HepG2 (cell line): Measurements from ENCODE around the gene HOXD4. TPM values are rescaled to one million over a fixed set of nuclear protein-coding genes. Genes with fewer than 3 reads are reported as not detected.

Source experiments
- ATAC-seq: fragments of 200-7000 bp; cut with Tn5 transposase; 3 replicates; pipeline ENCODE4 v1.9.1; 2020; ENCODE audit warnings: mild to moderate bottlenecking, moderate library complexity
- BruUV-seq: library from RNA; stranded (reverse); fragments of 400-500 nt; replicated peaks from 2 replicates; lab custom pipeline; 2021; lab: Mats Ljungman, UMichigan
- CTCF ChIA-PET: fragments of 300-600 bp; formaldehyde crosslinking; extraction: SDS; loops from one replicate; lab custom pipeline; 2021; ENCODE audit warnings: low total read pairs, inconsistent platforms, low intra/inter-chr PET ratio; lab: Yijun Ruan, JAX
- POLR2A ChIA-PET: fragments of 350-600 bp; sonication (Branson Sonifier 250); formaldehyde crosslinking; loops from one replicate; lab custom pipeline; 2020; ENCODE audit warnings: antibody characterized with exemption, inconsistent platforms; lab: Yijun Ruan, JAX
- DNase-seq: peaks from one replicate; pipeline ENCODE4 v3.0.0-alpha.2; 2015; ENCODE audit warnings: low spot score
- FAIRE-seq: peaks from 3 replicates; lab custom pipeline; 2011; peaks lifted over from hg19 to GRCh38; lab: Jason Lieb, UNC
- H2AFZ ChIP-seq: one replicate; pipeline ENCODE4 v1.6.1; 2011; ENCODE audit warnings: low read length, inconsistent platforms
- H3K27ac ChIP-seq: fragments of 300-600 bp; 3 replicates; pipeline ENCODE4 v1.8.0; 2011; ENCODE audit warnings: mixed run types, mild to moderate bottlenecking, mixed read lengths, low read length, inconsistent platforms; ENCODE audit not compliant: insufficient read depth; ENCODE audit errors: extremely low read length
- H3K27me3 ChIP-seq, 2 experiments: fragments of 200-600 bp in 1 of 2; 2 replicates in 1 of 2; 3 replicates in 1 of 2; pipeline versions ENCODE4 v1.6.0 to v1.8.0; 2011; ENCODE audit warnings: low read length in 2 of 2, mild to moderate bottlenecking in 2 of 2, moderate library complexity in 2 of 2, inconsistent platforms in 1 of 2; ENCODE audit not compliant: insufficient read depth in 2 of 2, control insufficient read depth in 1 of 2
- H3K36me3 ChIP-seq, 2 experiments: fragments of 200-600 bp in 1 of 2; replicated peaks in 1 of 2; 2 replicates in 1 of 2; 3 replicates in 1 of 2; pipeline versions ENCODE4 v1.5.1 to v1.8.0; 2011; ENCODE audit warnings: low read length in 2 of 2, inconsistent platforms in 1 of 2; ENCODE audit not compliant: insufficient read depth in 2 of 2, control insufficient read depth in 1 of 2
- H3K4me1 ChIP-seq: 2 replicates; pipeline ENCODE4 v1.5.1; 2012; ENCODE audit warnings: low read length, inconsistent platforms; ENCODE audit not compliant: insufficient read depth
- H3K4me2 ChIP-seq: 2 replicates; pipeline ENCODE4 v1.6.0; 2011; ENCODE audit warnings: low read depth, low read length, inconsistent platforms
- H3K4me3 ChIP-seq, 3 experiments: fragments of 200-600 bp in 1 of 3; sonication (generic), shearing (Covaris generic) in 1 of 3; replicated peaks in 1 of 3; 2 replicates each; pipeline ENCODE4 v1.5.1; 2011 to 2016; ENCODE audit warnings: low read length in 3 of 3, inconsistent platforms in 2 of 3, low read depth in 2 of 3, mild to moderate bottlenecking in 2 of 3, control low read depth in 1 of 3, mixed read lengths in 1 of 3; ENCODE audit not compliant: insufficient read depth in 1 of 3
- H3K79me2 ChIP-seq: one replicate; pipeline ENCODE4 v1.6.1; 2011; ENCODE audit warnings: low read length, inconsistent platforms; ENCODE audit not compliant: insufficient read depth
- H3K9ac ChIP-seq: 2 replicates; pipeline ENCODE4 v1.6.0; 2011; ENCODE audit warnings: mild to moderate bottlenecking, low read depth, low read length, inconsistent platforms; ENCODE audit not compliant: insufficient read depth
- H3K9me3 ChIP-seq: 2 replicates; pipeline ENCODE4 v1.5.1; 2012; ENCODE audit warnings: mild to moderate bottlenecking, low read length
- H4K20me1 ChIP-seq: 2 replicates; pipeline ENCODE4 v1.6.0; 2011; ENCODE audit warnings: inconsistent platforms, mild to moderate bottlenecking, low read length, moderate library complexity; ENCODE audit not compliant: insufficient read depth
- AHR ChIP-seq: IDR thresholded peaks from 2 replicates; pipeline ENCODE4 v1.6.1; 2018; ENCODE audit warnings: missing genetic modification reagents, missing compliant biosample characterization
- CBX1 ChIP-seq: IDR thresholded peaks from one replicate; pipeline ENCODE4 v1.6.1; 2016; ENCODE audit warnings: antibody characterized with exemption, low read depth
- ETV5 ChIP-seq: IDR thresholded peaks from 2 replicates; pipeline ENCODE4 v1.6.1; 2018; ENCODE audit warnings: missing biosample characterization, missing genetic modification reagents, inconsistent platforms, borderline replicate concordance
- EZH2 ChIP-seq: conservative IDR thresholded peaks from 2 replicates; pipeline ENCODE4 v1.6.1; 2012; ENCODE audit warnings: mild to moderate bottlenecking, low read depth, low read length, moderate library complexity
- GATAD1 ChIP-seq: IDR thresholded peaks from 2 replicates; pipeline ENCODE4 v1.6.1; 2016; ENCODE audit warnings: missing genetic modification reagents, missing compliant biosample characterization
- GTF2F1 ChIP-seq: fragments of 150-350 bp; IDR thresholded peaks from 2 replicates; pipeline ENCODE4 v1.6.1; 2014; ENCODE audit warnings: low read length
- IRF2 ChIP-seq: IDR thresholded peaks from 2 replicates; pipeline ENCODE4 v1.6.1; 2018; ENCODE audit warnings: missing genetic modification reagents, missing compliant biosample characterization
- KDM2A ChIP-seq: sonication (generic); formaldehyde crosslinking; IDR thresholded peaks from 2 replicates; pipeline ENCODE4 v1.4.0; 2020; ENCODE audit warnings: low read depth, missing genetic modification reagents, borderline replicate concordance
- PAWR ChIP-seq: sonication (generic); formaldehyde crosslinking; IDR thresholded peaks from 2 replicates; pipeline ENCODE4 v1.4.0; 2020; ENCODE audit warnings: missing genetic modification reagents, mild to moderate bottlenecking, borderline replicate concordance
- RXRA ChIP-seq: sonication (generic); formaldehyde crosslinking; IDR thresholded peaks from 2 replicates; pipeline ENCODE4 v1.5.1; 2020; ENCODE audit warnings: missing genetic modification reagents
- SALL1 ChIP-seq: sonication (generic); formaldehyde crosslinking; IDR thresholded peaks from 2 replicates; pipeline ENCODE4 v1.8.0; 2022; ENCODE audit warnings: mild to moderate bottlenecking, missing genetic modification reagents
- SMYD3 ChIP-seq: sonication (generic); formaldehyde crosslinking; IDR thresholded peaks from 2 replicates; pipeline ENCODE4 v1.8.1; 2023; ENCODE audit warnings: mild to moderate bottlenecking, missing genetic modification reagents
- SNAI1 ChIP-seq: sonication (generic); formaldehyde crosslinking; IDR thresholded peaks from 2 replicates; pipeline ENCODE4 v1.5.0; 2020; ENCODE audit warnings: mild to moderate bottlenecking, missing genetic modification reagents, borderline replicate concordance
- STAG1 ChIP-seq: sonication (generic); formaldehyde crosslinking; IDR thresholded peaks from 2 replicates; pipeline ENCODE4 v1.4.0; 2020; ENCODE audit warnings: missing genetic modification reagents
- TEAD3 ChIP-seq: optimal IDR thresholded peaks from 2 replicates; pipeline ENCODE3; 2016; ENCODE audit warnings: borderline replicate concordance
- XRCC5 ChIP-seq: fragments of 200-400 bp; formaldehyde crosslinking; optimal IDR thresholded peaks from 2 replicates; pipeline ENCODE3; 2017; ENCODE audit warnings: mild to moderate bottlenecking, low read length
- ZFP41 ChIP-seq: sonication (generic); formaldehyde crosslinking; IDR thresholded peaks from 2 replicates; pipeline ENCODE4 v1.4.0; 2020; ENCODE audit warnings: mild to moderate bottlenecking, missing genetic modification reagents, borderline replicate concordance
- ZFX ChIP-seq: sonication (generic); formaldehyde crosslinking; IDR thresholded peaks from 2 replicates; pipeline ENCODE4 v1.4.0; 2020; ENCODE audit warnings: mild to moderate bottlenecking, low read depth, missing genetic modification reagents, moderate library complexity
- ZNF30 ChIP-seq: sonication (generic); formaldehyde crosslinking; IDR thresholded peaks from 2 replicates; pipeline ENCODE4 v1.5.0; 2020; ENCODE audit warnings: mild to moderate bottlenecking, missing genetic modification reagents
- ZNF589 ChIP-seq: sonication (generic); formaldehyde crosslinking; conservative IDR thresholded peaks from 2 replicates; pipeline ENCODE4 v1.8.0; 2022; ENCODE audit warnings: mild to moderate bottlenecking, moderate library complexity, missing genetic modification reagents
- ZNF713 ChIP-seq: sonication (generic); formaldehyde crosslinking; IDR thresholded peaks from 2 replicates; pipeline ENCODE4 v1.4.0; 2020; ENCODE audit warnings: mild to moderate bottlenecking, missing genetic modification reagents
- ZXDC ChIP-seq: sonication (generic); formaldehyde crosslinking; IDR thresholded peaks from 2 replicates; pipeline ENCODE4 v1.5.0; 2020; ENCODE audit warnings: mild to moderate bottlenecking, missing genetic modification reagents
- WGBS: methylation state at CpG from one replicate; pipeline ENCODE4 v1.1.6; 2017; ENCODE audit warnings: low lambda C conversion rate; 5-methylcytosine and 5-hydroxymethylcytosine counted together
- in situ Hi-C: cut with HindIII; loops from 2 replicates; pipeline ENCODE4 v1.10.0; 2017; ENCODE audit warnings: low pct_unique_long_range_greater_than_20kb; ENCODE audit not compliant: extremely low pct_ligation_motif_present
- intact Hi-C: fragments of 100-400 bp; cut with micrococcal nuclease; formaldehyde crosslinking; loops from one replicate; pipeline ENCODE4 v1.10.0; 2022; ENCODE audit not compliant: unreplicated experiment
- polyA plus RNA-seq, 8 experiments: library from polyadenylated mRNA; depleted of rRNA in 3 of 8; stranded (reverse) in 7 of 8; unstranded in 1 of 8; fragments of >200 nt; fragmentation: Illumina TruSeq in 4 of 8; extraction: Trizol in 4 of 8; gene quantifications; 2 replicates each; pipeline versions ENCODE4 v1.2.1 to v1.2.3, GENCODE V29; 2011 to 2016; ENCODE audit warnings: low read depth in 4 of 8, missing spikeins in 1 of 8, mixed read lengths in 1 of 8; ENCODE audit not compliant: insufficient read depth in 1 of 8
- total RNA-seq, 5 experiments: library from RNA; depleted of rRNA; stranded (reverse); fragments of >200 nt; fragmentation: Illumina TruSeq; extraction: Trizol; gene quantifications; 2 replicates each; pipeline ENCODE4 v1.2.3, GENCODE V29; 2016; ENCODE audit warnings: low read depth in 1 of 5
- TF ChIP-seq, protein P1 (sequence below): sonication (generic); formaldehyde crosslinking; IDR thresholded peaks from 2 replicates; pipeline ENCODE4 v1.5.0; 2020; ENCODE audit warnings: missing genetic modification reagents
- TF ChIP-seq, protein P2 (sequence below): sonication (generic); formaldehyde crosslinking; IDR thresholded peaks from 2 replicates; pipeline ENCODE4 v1.5.0; 2020; ENCODE audit warnings: mild to moderate bottlenecking, missing genetic modification reagents, moderate library complexity

The HOXD4 gene
- total and polyA plus RNA-seq, 2 of the 13 experiments (the other 11 are each of a cell fraction or from before 2014, with no cell fraction given), result not detected

GRCh38 chr2:176111309-176111663, 40.1 kb upstream of the HOXD4 start:
- Histone ChIP-seq H2AFZ (no peak overlapping the region), H3K27ac (no peak overlapping the region), H3K4me2 (no peak overlapping the region), H3K9me3 (no peaks in the 10 kb centered on the region), H3K27me3 (peaks cover 14 to 88% of the 10 kb centered on the region in 2 experiments; a peak in 4 of 5 replicates), H3K9ac (no peak overlapping the region), H3K4me3 (no peak overlapping the region), H3K36me3 (no peaks in the 10 kb centered on the region), H3K79me2 (no peaks in the 10 kb centered on the region), H4K20me1 (no peaks in the 10 kb centered on the region), H3K4me1 (peaks cover 14% of the 10 kb centered on the region)
- FAIRE-seq, result peak; percentile 81
- ChIA-PET POLR2A (no interaction called here), CTCF (no interaction called here)
- WGBS, result 3% methylated on average over 16 of the region's 16 CpGs
- intact Hi-C loops (loop anchor here (5.0 kb wide), 2 partner anchors 526 to 1036 kb away; no protein-coding TSS in a partner anchor), in situ Hi-C loops (no loop called here)
- DNase-seq, result peak; percentile 50
- BruUV-seq, result no TSS peak
- peak; percentile 62 for ATAC-seq
- TF ChIP-seq XRCC5, result peak; percentile 94
- TF ChIP-seq PAWR (CRISPR knock-in tag), result no peak
- no peak for TF ChIP-seq SNAI1 (CRISPR knock-in tag)
- peak; percentile 61 for TF ChIP-seq STAG1 (CRISPR knock-in tag)
- peak; percentile 35; the same call in 1 of the 2 replicates for TF ChIP-seq ZFX (CRISPR knock-in tag)
- TF ChIP-seq ZNF713, result no peak
- no peak for TF ChIP-seq ZXDC (CRISPR knock-in tag)
- TF ChIP-seq AHR (CRISPR knock-in tag), result no peak
- TF ChIP-seq ZNF589 (CRISPR knock-in tag), result no peak
- TF ChIP-seq EZH2, result peak; percentile 99
- no peak for TF ChIP-seq ETV5 (CRISPR knock-in tag)
- peak; percentile 52 for TF ChIP-seq TEAD3 (CRISPR knock-in tag)
- TF ChIP-seq, protein P1, sequence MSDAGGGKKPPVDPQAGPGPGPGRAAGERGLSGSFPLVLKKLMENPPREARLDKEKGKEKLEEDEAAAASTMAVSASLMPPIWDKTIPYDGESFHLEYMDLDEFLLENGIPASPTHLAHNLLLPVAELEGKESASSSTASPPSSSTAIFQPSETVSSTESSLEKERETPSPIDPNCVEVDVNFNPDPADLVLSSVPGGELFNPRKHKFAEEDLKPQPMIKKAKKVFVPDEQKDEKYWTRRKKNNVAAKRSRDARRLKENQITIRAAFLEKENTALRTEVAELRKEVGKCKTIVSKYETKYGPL (CRISPR knock-in tag), result no peak
- TF ChIP-seq GATAD1 (CRISPR knock-in tag), result 0 out of 2 replicates have a peak, but pooled peaks have one; percentile 18
- TF ChIP-seq, protein P2, sequence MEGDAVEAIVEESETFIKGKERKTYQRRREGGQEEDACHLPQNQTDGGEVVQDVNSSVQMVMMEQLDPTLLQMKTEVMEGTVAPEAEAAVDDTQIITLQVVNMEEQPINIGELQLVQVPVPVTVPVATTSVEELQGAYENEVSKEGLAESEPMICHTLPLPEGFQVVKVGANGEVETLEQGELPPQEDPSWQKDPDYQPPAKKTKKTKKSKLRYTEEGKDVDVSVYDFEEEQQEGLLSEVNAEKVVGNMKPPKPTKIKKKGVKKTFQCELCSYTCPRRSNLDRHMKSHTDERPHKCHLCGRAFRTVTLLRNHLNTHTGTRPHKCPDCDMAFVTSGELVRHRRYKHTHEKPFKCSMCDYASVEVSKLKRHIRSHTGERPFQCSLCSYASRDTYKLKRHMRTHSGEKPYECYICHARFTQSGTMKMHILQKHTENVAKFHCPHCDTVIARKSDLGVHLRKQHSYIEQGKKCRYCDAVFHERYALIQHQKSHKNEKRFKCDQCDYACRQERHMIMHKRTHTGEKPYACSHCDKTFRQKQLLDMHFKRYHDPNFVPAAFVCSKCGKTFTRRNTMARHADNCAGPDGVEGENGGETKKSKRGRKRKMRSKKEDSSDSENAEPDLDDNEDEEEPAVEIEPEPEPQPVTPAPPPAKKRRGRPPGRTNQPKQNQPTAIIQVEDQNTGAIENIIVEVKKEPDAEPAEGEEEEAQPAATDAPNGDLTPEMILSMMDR, result peak; percentile 87
- TF ChIP-seq RXRA (CRISPR knock-in tag), result no peak
- TF ChIP-seq SALL1 (CRISPR knock-in tag), result peak; percentile 24; the same call in 1 of the 2 replicates
- TF ChIP-seq CBX1, result no peak
- no peak for TF ChIP-seq IRF2 (CRISPR knock-in tag)
- TF ChIP-seq GTF2F1, result no peak
- TF ChIP-seq KDM2A (CRISPR knock-in tag), result peak; percentile 68; the same call in 1 of the 2 replicates
- TF ChIP-seq ZFP41, result no peak
- TF ChIP-seq ZNF30 (CRISPR knock-in tag), result no peak
- TF ChIP-seq SMYD3, result no peak
